Measurements from ENCODE around the gene RER1. TPM values are rescaled to one million over a fixed set of nuclear protein-coding genes. Genes with fewer than 3 reads are reported as not detected.

RER1 gene
- total and polyA plus RNA-seq, 11 donors = 43.3 to 124 (median 78.3) TPM

DNA sequence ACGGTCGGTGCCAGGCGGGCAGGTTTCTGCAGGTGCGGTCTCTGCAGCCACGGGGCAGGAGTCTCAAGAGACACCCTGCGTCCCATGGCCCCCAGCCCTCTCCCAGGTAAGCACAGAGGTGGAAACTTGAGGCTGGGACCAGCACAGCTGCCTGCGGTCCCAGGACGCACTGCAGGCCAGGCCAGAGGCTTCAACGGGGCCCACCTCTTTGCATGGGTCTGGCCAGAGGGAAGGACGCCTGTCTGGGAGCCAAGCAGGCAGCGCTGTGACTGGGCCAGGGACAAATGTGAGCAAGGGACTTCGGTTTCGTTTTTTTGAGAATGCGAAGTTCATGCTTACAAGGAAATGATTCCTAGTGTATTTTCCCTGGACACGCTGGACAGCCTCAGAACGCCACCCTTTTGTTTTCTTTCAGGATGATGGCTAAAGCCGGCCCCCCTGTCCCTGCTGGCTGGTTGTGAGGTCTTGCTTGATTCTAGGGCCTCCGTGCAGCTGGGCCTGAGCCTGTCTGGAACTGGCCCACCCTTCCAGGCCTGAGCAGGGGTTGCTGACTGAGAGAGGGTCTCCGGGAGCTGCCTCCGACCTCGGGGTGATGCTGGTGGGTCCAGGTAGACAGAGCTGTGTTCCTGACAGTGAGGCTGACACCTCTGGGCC is 38.6 kb upstream of the RER1 start:
- peak in 3 of 5 donors; percentile 18 to 64 (median 23) for DNase-seq
- H3K9me3 ChIP-seq = no peaks in the 10 kb centered on the region
- H3K4me1 ChIP-seq = peaks cover 0 to 13% (median 7%) of the 10 kb centered on the region in 12 donors
- WGBS, 4 donors = 70 to 85% (median 72%) methylated on average over 21 of the region's 21 CpGs
- H3K4me3 ChIP-seq = no peak overlapping the region
- ATAC-seq = peak in 2 of 4 donors; percentile 32 to 45
- H3K27ac ChIP-seq = peak overlapping the region in 9 of 12 donors; percentile 13 to 69 (median 53)
- TF ChIP-seq POLR2A (IDR thresholded peaks at IDR 0.05) = no peak
- TF ChIP-seq, protein P1, sequence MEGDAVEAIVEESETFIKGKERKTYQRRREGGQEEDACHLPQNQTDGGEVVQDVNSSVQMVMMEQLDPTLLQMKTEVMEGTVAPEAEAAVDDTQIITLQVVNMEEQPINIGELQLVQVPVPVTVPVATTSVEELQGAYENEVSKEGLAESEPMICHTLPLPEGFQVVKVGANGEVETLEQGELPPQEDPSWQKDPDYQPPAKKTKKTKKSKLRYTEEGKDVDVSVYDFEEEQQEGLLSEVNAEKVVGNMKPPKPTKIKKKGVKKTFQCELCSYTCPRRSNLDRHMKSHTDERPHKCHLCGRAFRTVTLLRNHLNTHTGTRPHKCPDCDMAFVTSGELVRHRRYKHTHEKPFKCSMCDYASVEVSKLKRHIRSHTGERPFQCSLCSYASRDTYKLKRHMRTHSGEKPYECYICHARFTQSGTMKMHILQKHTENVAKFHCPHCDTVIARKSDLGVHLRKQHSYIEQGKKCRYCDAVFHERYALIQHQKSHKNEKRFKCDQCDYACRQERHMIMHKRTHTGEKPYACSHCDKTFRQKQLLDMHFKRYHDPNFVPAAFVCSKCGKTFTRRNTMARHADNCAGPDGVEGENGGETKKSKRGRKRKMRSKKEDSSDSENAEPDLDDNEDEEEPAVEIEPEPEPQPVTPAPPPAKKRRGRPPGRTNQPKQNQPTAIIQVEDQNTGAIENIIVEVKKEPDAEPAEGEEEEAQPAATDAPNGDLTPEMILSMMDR (IDR thresholded peaks at IDR 0.05) = no peak
- H3K36me3 ChIP-seq = no peaks in the 10 kb centered on the region
- intact Hi-C loops (cut with DNase I) = no loop called here
- H3K27me3 ChIP-seq = no peaks in the 10 kb centered on the region

DNA sequence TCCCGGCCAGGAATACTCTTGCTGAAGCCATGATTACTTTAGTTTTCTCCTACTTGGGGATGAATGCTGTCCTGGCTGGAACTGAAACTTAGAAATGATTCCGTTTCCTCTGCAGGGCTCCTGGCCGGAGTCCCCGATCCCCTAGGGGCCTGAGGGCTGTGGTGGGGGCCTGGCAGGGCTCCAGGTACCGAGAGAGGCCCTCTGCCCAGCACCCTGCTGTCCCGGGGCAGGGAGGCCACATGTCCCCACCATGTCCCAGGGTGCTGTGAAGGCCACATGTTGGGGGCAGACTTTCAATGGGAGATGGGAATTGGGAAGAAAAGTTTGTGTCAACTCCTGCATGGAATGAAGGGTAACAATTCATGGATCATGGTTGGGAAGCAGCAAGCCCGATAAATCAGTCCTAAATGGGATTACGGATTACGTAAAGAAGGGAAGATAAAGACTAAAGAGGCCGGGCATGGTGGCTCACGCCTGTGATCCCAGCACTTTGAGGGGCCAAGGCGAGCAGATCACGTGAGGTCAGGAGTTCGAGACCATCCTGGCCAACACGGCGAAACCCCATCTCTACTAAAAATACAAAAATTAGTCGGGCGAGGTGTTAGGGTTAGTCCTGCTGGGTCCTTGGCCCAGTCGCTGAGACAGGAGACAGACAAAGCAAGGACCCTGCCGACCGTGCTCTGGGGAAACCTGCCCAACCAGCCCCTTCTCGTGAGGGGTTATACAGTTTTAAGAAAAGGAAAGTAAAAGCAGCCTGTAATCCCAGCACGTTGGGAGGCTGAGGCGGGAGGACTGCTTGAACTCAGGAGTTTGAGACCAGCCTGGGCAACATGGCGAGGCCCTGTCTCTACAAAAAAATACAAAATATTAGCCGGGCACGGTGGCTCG is 37.8 kb upstream of the RER1 start:
- 80 to 85% (median 83%) methylated on average over 28 of the region's 28 CpGs for WGBS, 4 donors
- no peak for TF ChIP-seq POLR2A (IDR thresholded peaks at IDR 0.05)
- TF ChIP-seq, protein P1 (IDR thresholded peaks at IDR 0.05) = no peak
- intact Hi-C loops (cut with DNase I) = no loop called here
- peak overlapping the region in 9 of 12 donors; percentile 13 to 69 (median 53) for H3K27ac ChIP-seq
- DNase-seq (peak in 3 of 5 donors; percentile 22 to 32 (median 23)), ATAC-seq (no peak)
- H3K9me3 ChIP-seq = no peaks in the 10 kb centered on the region
- H3K36me3 ChIP-seq = no peaks in the 10 kb centered on the region
- peaks cover 0 to 13% (median 7%) of the 10 kb centered on the region in 12 donors for H3K4me1 ChIP-seq
- no peak overlapping the region for H3K4me3 ChIP-seq
- no peaks in the 10 kb centered on the region for H3K27me3 ChIP-seq

DNA sequence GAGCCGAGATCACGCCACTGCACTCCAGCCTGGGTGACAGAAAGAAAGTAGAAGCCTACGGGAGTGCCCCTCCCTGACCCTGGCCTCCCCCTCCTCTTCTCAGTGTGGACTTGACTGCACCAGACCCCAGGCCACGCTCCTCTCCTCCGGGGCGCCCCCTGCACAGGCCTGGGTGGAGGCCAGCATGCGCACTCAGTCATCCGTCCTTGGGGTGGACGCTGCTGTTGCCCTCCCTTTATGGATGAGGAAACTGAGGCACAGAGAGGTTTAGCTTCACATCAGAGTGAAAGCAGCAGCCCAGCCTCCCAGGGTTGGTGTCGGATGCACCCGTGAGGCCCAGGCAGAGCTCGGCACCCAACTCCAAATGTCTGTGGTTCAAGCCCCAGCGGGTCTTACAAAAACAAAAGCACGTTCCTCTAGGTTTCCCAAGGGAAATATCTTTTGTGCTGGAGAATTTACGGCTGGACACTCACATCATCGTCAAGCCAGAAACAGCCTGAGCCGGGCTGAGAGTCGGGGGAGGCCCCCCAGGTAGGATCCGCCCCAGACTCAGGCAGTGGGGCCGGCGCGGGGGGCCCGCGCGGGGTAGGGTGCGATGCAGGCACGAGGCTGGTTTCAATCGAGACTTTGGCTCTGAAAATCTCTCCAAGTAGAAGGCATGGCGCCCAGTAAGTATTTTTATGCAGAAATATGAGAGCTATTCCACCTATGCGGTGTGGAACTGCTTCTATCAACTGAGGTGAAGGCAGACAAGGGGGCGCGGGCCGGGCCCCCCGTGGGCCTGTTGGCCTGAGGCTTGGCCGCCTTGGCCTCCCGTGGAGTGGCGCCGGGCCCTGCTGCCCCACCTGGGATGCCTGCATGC is 36.9 kb upstream of the RER1 start:
- Histone ChIP-seq H3K9me3 (no peaks in the 10 kb centered on the region), H3K4me1 (peaks cover 0 to 13% (median 7%) of the 10 kb centered on the region in 12 donors), H3K4me3 (no peak overlapping the region), H3K27me3 (no peaks in the 10 kb centered on the region), H3K27ac (no peak overlapping the region), H3K36me3 (no peaks in the 10 kb centered on the region)
- intact Hi-C loops (cut with DNase I) = no loop called here
- DNase-seq (peak in 2 of 5 donors; percentile 14 to 44), ATAC-seq (no peak)
- TF ChIP-seq POLR2A (IDR thresholded peaks at IDR 0.05) = no peak
- TF ChIP-seq, protein P1 (IDR thresholded peaks at IDR 0.05) = no peak
- WGBS, 4 donors = 72 to 84% (median 77%) methylated on average over 33 to 38 of the region's 38 CpGs

Measured in heart left ventricle (tissue), 16 donors.